Tibial nerve (tissue), 4 donors: ENCODE data around the gene PTPRA. TPM values are rescaled to one million over a fixed set of nuclear protein-coding genes. Genes with fewer than 3 reads are reported as not detected.

ENCODE experiments used
- DNase-seq, 2 donors: peaks; one replicate each; pipeline ENCODE4 v3.0.0-alpha.2; 2019; ENCODE audit warnings: low spot score in 2 of 2
- H3K27ac ChIP-seq, 4 donors: fragments of 200-600 bp; sonication (generic) in 3 of 4; one replicate each; pipeline ENCODE4 v1.5.1; 2017 to 2019; ENCODE audit warnings: mild to moderate bottlenecking in 1 of 4
- H3K27me3 ChIP-seq, 2 donors: fragments of 200-600 bp; sonication (generic) in 1 of 2; one replicate each; pipeline versions ENCODE4 v1.5.1 to v1.6.0; 2017 to 2019
- H3K36me3 ChIP-seq, 3 donors: fragments of 200-600 bp; sonication (generic); one replicate each; pipeline ENCODE4 v1.5.1; 2018 to 2019
- H3K4me1 ChIP-seq, 4 donors: fragments of 200-600 bp; sonication (generic) in 3 of 4; one replicate each; pipeline ENCODE4 v1.5.1; 2017 to 2019
- H3K4me3 ChIP-seq, 4 donors: fragments of 200-600 bp; sonication (generic) in 3 of 4; one replicate each; pipeline ENCODE4 v1.5.1; 2017 to 2019; ENCODE audit warnings: mild to moderate bottlenecking in 1 of 4, moderate library complexity in 1 of 4
- H3K9me3 ChIP-seq, 4 donors: fragments of 200-600 bp; sonication (generic) in 3 of 4; one replicate each; pipeline ENCODE4 v1.5.1; 2017 to 2019
- CTCF ChIP-seq, 5 experiments: fragments of 200-600 bp in 3 of 5; fragments of 450-650 bp in 2 of 5; sonication (generic) in 3 of 5; IDR thresholded peaks; one replicate each; pipeline ENCODE4 v1.5.1; 2016 to 2019; ENCODE audit warnings: antibody characterized with exemption in 5 of 5, mild to moderate bottlenecking in 3 of 5, moderate library complexity in 2 of 5
- EP300 ChIP-seq, 2 donors: sonication (generic); formaldehyde crosslinking; IDR thresholded peaks; one replicate each; pipeline ENCODE4 v1.6.1; 2017; ENCODE audit warnings: antibody characterized with exemption in 2 of 2, mild to moderate bottlenecking in 1 of 2
- POLR2A ChIP-seq, 2 donors: fragments of 450-650 bp; IDR thresholded peaks; one replicate each; pipeline ENCODE4 v1.6.1; 2017; ENCODE audit warnings: antibody characterized with exemption in 2 of 2, mild to moderate bottlenecking in 2 of 2, moderate library complexity in 2 of 2
- WGBS, 2 donors: methylation state at CpG; one replicate each; pipeline ENCODE4 v1.1.5; 2018; 5-methylcytosine and 5-hydroxymethylcytosine counted together
- total RNA-seq, 4 donors: library from RNA; depleted of rRNA; stranded (reverse); fragments of >200 nt; gene quantifications; one replicate each; pipeline ENCODE4 v1.1.0, GENCODE V29; 2016

PTPRA gene
- total RNA-seq, 4 donors from 2014 or later, result 46.3 to 119 (median 67.4) TPM

DNA sequence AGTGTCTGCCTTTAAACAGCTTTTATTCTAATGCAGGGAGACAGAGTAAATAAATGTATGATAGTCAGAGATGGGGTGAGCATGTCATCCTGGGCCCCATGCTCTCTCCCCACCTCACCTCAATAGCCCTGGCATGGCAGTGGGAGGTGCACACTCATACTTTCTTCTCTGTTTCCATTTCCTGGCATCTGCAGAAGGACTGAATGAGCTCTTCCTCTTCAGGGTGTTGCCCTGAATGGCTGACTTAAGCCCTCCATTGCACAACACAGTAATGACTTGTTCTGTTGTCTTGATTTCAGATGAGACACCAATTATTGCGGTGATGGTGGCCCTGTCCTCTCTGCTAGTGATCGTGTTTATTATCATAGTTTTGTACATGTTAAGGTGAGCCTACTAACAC lies 113.2 kb downstream of the PTPRA start:
- no peak for DNase-seq
- Histone ChIP-seq H3K27me3 (no peaks in the 10 kb centered on the region), H3K27ac (no peak overlapping the region), H3K4me1 (peaks cover 0 to 25% (median 0%) of the 10 kb centered on the region in 4 donors), H3K9me3 (no peaks in the 10 kb centered on the region), H3K4me3 (no peak overlapping the region), H3K36me3 (peaks cover 0 to 58% (median 21%) of the 10 kb centered on the region in 3 donors)
- TF ChIP-seq CTCF (IDR thresholded peaks at IDR 0.05) (no peak), EP300 (IDR thresholded peaks at IDR 0.05) (no peak), POLR2A (IDR thresholded peaks at IDR 0.05) (no peak)
- WGBS, 2 donors, result 71 to 89% methylated on average over 2 of the region's 2 CpGs

GRCh38 chr20:2987861-2988260 lies 114.6 kb downstream of the PTPRA start:
- no peaks in the 10 kb centered on the region for H3K9me3 ChIP-seq
- H3K27ac ChIP-seq, result no peak overlapping the region
- DNase-seq, result no peak
- H3K4me1 ChIP-seq, result peaks cover 0 to 25% (median 0%) of the 10 kb centered on the region in 4 donors
- peaks cover 0 to 72% (median 21%) of the 10 kb centered on the region in 3 donors for H3K36me3 ChIP-seq
- H3K4me3 ChIP-seq, result no peak overlapping the region
- 83 to 88% methylated on average over 5 of the region's 5 CpGs for WGBS, 2 donors
- no peak for TF ChIP-seq POLR2A (IDR thresholded peaks at IDR 0.05)
- no peak for TF ChIP-seq EP300 (IDR thresholded peaks at IDR 0.05)
- no peak for TF ChIP-seq CTCF (IDR thresholded peaks at IDR 0.05)
- no peaks in the 10 kb centered on the region for H3K27me3 ChIP-seq

GRCh38 chr20:2991532-2991931 lies 118.3 kb downstream of the PTPRA start:
- Histone ChIP-seq H3K27ac (no peak overlapping the region), H3K36me3 (peaks cover 0 to 99% (median 26%) of the 10 kb centered on the region in 3 donors), H3K4me1 (peaks cover 0 to 4% (median 0%) of the 10 kb centered on the region in 4 donors), H3K9me3 (no peaks in the 10 kb centered on the region), H3K4me3 (no peak overlapping the region), H3K27me3 (no peaks in the 10 kb centered on the region)
- TF ChIP-seq EP300 (IDR thresholded peaks at IDR 0.05) (no peak), POLR2A (IDR thresholded peaks at IDR 0.05) (no peak), CTCF (IDR thresholded peaks at IDR 0.05) (no peak)
- no peak for DNase-seq
- 89 to 92% methylated on average over 5 of the region's 5 CpGs for WGBS, 2 donors

- WGBS, 2 donors, result 77 to 83% methylated on average over 2 of the region's 2 CpGs
Measured at GRCh38 chr20:2993250-2993649, 120.0 kb downstream of the PTPRA start.

DNA sequence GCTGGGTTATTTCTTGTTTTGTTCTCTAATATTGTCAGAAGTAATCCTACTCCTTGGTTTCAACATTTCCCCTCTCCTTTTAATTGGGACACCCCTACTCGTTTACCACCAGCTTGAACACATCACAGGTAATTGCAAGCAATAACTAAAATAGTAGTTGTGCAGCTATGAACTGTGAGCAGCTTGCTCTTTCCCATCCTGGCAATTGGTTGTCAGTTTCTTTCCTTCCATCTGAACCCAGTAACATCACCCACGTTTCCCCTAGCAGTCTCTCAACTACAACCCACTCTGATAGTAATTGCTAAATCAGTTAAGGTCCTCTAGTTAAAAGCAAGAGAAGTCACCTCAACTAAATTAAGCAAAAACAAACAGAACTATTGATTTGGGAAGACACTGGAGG lies 122.5 kb downstream of the PTPRA start:
- no peak for TF ChIP-seq CTCF (IDR thresholded peaks at IDR 0.05)
- TF ChIP-seq EP300 (IDR thresholded peaks at IDR 0.05), result no peak
- TF ChIP-seq POLR2A (IDR thresholded peaks at IDR 0.05), result no peak
- Histone ChIP-seq H3K27me3 (no peaks in the 10 kb centered on the region), H3K36me3 (peaks cover 0 to 72% (median 6%) of the 10 kb centered on the region in 3 donors), H3K9me3 (no peaks in the 10 kb centered on the region), H3K4me3 (no peak overlapping the region), H3K4me1 (no peaks in the 10 kb centered on the region), H3K27ac (no peak overlapping the region)
- 77 to 84% methylated on average over 2 of the region's 2 CpGs for WGBS, 2 donors
- no peak for DNase-seq

More at GRCh38 chr20:2993250-2993649, 120.0 kb downstream of the PTPRA start:
- DNase-seq, result no peak
- Histone ChIP-seq H3K4me1 (no peaks in the 10 kb centered on the region), H3K27me3 (no peaks in the 10 kb centered on the region), H3K27ac (no peak overlapping the region), H3K36me3 (peaks cover 0 to 89% (median 23%) of the 10 kb centered on the region in 3 donors), H3K4me3 (no peak overlapping the region), H3K9me3 (no peaks in the 10 kb centered on the region)
- TF ChIP-seq POLR2A (IDR thresholded peaks at IDR 0.05) (no peak), CTCF (IDR thresholded peaks at IDR 0.05) (no peak), EP300 (IDR thresholded peaks at IDR 0.05) (no peak)
